Panc1 (cell line): ENCODE results near the gene RPL35. TPM values are rescaled to one million over a fixed set of nuclear protein-coding genes. Genes with fewer than 3 reads are reported as not detected.

ENCODE experiments used
- ATAC-seq: fragments of 200-7000 bp; cut with Tn5 transposase; 2 replicates; pipeline ENCODE4 v1.9.1; 2020; ENCODE audit warnings: mild to moderate bottlenecking, moderate library complexity
- BruUV-seq: library from RNA; stranded (reverse); fragments of 400-500 nt; replicated peaks from 2 replicates; lab custom pipeline; 2021; lab: Mats Ljungman, UMichigan
- CTCF ChIA-PET: fragments of 300-600 bp; sonication (Branson Sonifier 250); formaldehyde crosslinking; loops from one replicate; lab custom pipeline; 2022; ENCODE audit warnings: antibody characterized with exemption; lab: Charles Lee
- POLR2A ChIA-PET: fragments of 300-600 bp; sonication (Branson Sonifier 250); formaldehyde crosslinking; loops from one replicate; lab custom pipeline; 2022; ENCODE audit warnings: antibody characterized with exemption; lab: Charles Lee
- DNase-seq: peaks from one replicate; pipeline ENCODE4 v3.0.0-alpha.2; 2010; ENCODE audit warnings: low read depth, low spot score
- H3K27ac ChIP-seq: 2 replicates; pipeline ENCODE4 v1.5.1; 2011; ENCODE audit warnings: mild to moderate bottlenecking, low read length, inconsistent platforms
- H3K27me3 ChIP-seq: fragments of 200-500 bp; sonication (Bioruptor generic); 2 replicates; pipeline ENCODE4 v1.6.0; 2014; ENCODE audit warnings: low read length, inconsistent platforms; ENCODE audit not compliant: control insufficient read depth, insufficient read depth
- H3K36me3 ChIP-seq: fragments of 200-500 bp; sonication (Bioruptor generic); 2 replicates; pipeline ENCODE4 v1.5.1; 2014; ENCODE audit warnings: inconsistent platforms, mild to moderate bottlenecking, low read length, moderate library complexity; ENCODE audit not compliant: control insufficient read depth, insufficient read depth
- H3K4me1 ChIP-seq: 2 replicates; pipeline ENCODE4 v1.5.1; 2011; ENCODE audit warnings: inconsistent platforms, mild to moderate bottlenecking, low read length, moderate library complexity; ENCODE audit not compliant: control insufficient read depth, insufficient read depth
- H3K4me3 ChIP-seq, 2 experiments: 2 replicates each; pipeline ENCODE4 v1.5.1; 2011 to 2012; ENCODE audit warnings: low read depth in 2 of 2, low read length in 2 of 2, mild to moderate bottlenecking in 2 of 2, inconsistent platforms in 1 of 2, moderate library complexity in 1 of 2
- H3K9me3 ChIP-seq: fragments of 200-500 bp; sonication (Bioruptor generic); 2 replicates; pipeline ENCODE4 v1.5.1; 2014; ENCODE audit warnings: low read depth, mild to moderate bottlenecking, inconsistent platforms, low read length, moderate library complexity; ENCODE audit not compliant: control insufficient read depth, insufficient read depth
- CTCF ChIP-seq: fragments of 450-650 bp; IDR thresholded peaks from 2 replicates; pipeline ENCODE4 v1.5.1; 2017; ENCODE audit warnings: mild to moderate bottlenecking
- POLR2AphosphoS5 ChIP-seq: IDR thresholded peaks from 2 replicates; pipeline ENCODE4 v1.6.1; 2012; ENCODE audit warnings: mild to moderate bottlenecking, low read depth, low read length, moderate library complexity
- REST ChIP-seq, 2 experiments: IDR thresholded peaks; 2 replicates each; pipeline ENCODE4 v1.6.1; 2011 to 2012; ENCODE audit warnings: low read depth in 2 of 2, control low read depth in 1 of 2, low read length in 1 of 2, mild to moderate bottlenecking in 1 of 2, moderate library complexity in 1 of 2; ENCODE audit not compliant: insufficient read depth in 1 of 2
- SIN3A ChIP-seq: IDR thresholded peaks from 2 replicates; pipeline ENCODE4 v1.6.1; 2012; ENCODE audit warnings: low read depth, mild to moderate bottlenecking, low read length, moderate library complexity, borderline replicate concordance; ENCODE audit not compliant: insufficient read depth
- TCF7L2 ChIP-seq: IDR thresholded peaks from 2 replicates; pipeline ENCODE4 v1.6.1; 2011; ENCODE audit warnings: mild to moderate bottlenecking, low read depth, low read length, inconsistent platforms
- in situ Hi-C: cut with HindIII; loops from 2 replicates; pipeline ENCODE4 v1.10.0; 2016; ENCODE audit warnings: low sequenced_read_pairs, low pct_unique_long_range_greater_than_20kb
- intact Hi-C: fragments of 100-400 bp; cut with micrococcal nuclease; formaldehyde crosslinking; loops from one replicate; pipeline ENCODE4 v1.10.0; 2022; ENCODE audit not compliant: unreplicated experiment
- total RNA-seq: library from RNA; stranded (reverse); gene quantifications from one replicate; pipeline ENCODE4 v1.2.1, GENCODE V29; 2021; ENCODE audit not compliant: unreplicated experiment

Gene RPL35
- total RNA-seq, 1 experiment from 2014 or later: 758 TPM

DNA sequence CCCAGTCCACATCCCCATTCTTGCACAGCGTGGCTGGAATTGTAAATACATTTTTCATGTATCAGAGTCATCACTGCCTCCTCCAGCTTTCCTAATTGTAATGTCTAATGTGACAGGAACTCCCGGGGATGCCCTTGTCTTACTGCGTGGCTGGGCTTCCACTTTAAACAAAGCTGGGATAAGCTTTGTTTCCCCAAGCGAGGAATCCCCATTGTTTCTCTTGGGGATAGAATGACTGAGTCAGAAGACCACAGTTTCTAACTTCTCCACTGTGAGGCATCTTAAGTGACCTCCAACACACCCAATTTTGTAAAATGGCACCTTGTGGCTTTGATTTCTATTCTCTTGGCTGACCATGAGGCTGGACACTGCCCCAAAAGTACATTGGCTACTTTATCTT, 22.6 kb upstream of the RPL35 start:
- no peak for DNase-seq
- POLR2A ChIA-PET: no interaction called here
- ATAC-seq: no peak
- Histone ChIP-seq H3K4me3 (no peak overlapping the region), H3K36me3 (no peaks in the 10 kb centered on the region), H3K9me3 (no peaks in the 10 kb centered on the region), H3K4me1 (no peaks in the 10 kb centered on the region), H3K27ac (no peak overlapping the region), H3K27me3 (no peaks in the 10 kb centered on the region)
- intact Hi-C loops (no loop called here), in situ Hi-C loops (no loop called here)
- CTCF ChIA-PET: no interaction called here
- no TSS peak for BruUV-seq
- no peak for TF ChIP-seq CTCF
- no peak for TF ChIP-seq REST (IDR thresholded peaks at IDR 0.05; ENCODE audit: insufficient read depth in 1 of 2, low read depth in 2 of 2, low read length in 1 of 2)
- TF ChIP-seq SIN3A: no peak
- TF ChIP-seq POLR2AphosphoS5: no peak
- TF ChIP-seq TCF7L2: no peak

GRCh38 chr9:124882231-124882630, 20.5 kb upstream of the RPL35 start:
- ATAC-seq (no peak), DNase-seq (no peak)
- in situ Hi-C loops: no loop called here
- H3K9me3 ChIP-seq: no peaks in the 10 kb centered on the region
- ChIA-PET CTCF (no interaction called here), POLR2A (interaction anchor here (0.5 kb wide), 1 partner anchor 388 kb away, joined by 3 read pairs; no protein-coding TSS in a partner anchor)
- H3K4me3 ChIP-seq: no peak overlapping the region
- intact Hi-C loops: no loop called here
- H3K27me3 ChIP-seq: no peaks in the 10 kb centered on the region
- no peaks in the 10 kb centered on the region; the same call in 1 of the 2 replicates for H3K36me3 ChIP-seq
- no TSS peak for BruUV-seq
- no peak for TF ChIP-seq REST (IDR thresholded peaks at IDR 0.05; ENCODE audit: insufficient read depth in 1 of 2, low read depth in 2 of 2, low read length in 1 of 2)
- H3K27ac ChIP-seq: no peak overlapping the region
- no peaks in the 10 kb centered on the region for H3K4me1 ChIP-seq
